ENCODE data around the gene SLC6A1.

SLC6A1 gene

GRCh38 chr3:11001020-11001657 is 8.6 kb downstream of the SLC6A1 start:
- TF ChIP-seq, protein P1, sequence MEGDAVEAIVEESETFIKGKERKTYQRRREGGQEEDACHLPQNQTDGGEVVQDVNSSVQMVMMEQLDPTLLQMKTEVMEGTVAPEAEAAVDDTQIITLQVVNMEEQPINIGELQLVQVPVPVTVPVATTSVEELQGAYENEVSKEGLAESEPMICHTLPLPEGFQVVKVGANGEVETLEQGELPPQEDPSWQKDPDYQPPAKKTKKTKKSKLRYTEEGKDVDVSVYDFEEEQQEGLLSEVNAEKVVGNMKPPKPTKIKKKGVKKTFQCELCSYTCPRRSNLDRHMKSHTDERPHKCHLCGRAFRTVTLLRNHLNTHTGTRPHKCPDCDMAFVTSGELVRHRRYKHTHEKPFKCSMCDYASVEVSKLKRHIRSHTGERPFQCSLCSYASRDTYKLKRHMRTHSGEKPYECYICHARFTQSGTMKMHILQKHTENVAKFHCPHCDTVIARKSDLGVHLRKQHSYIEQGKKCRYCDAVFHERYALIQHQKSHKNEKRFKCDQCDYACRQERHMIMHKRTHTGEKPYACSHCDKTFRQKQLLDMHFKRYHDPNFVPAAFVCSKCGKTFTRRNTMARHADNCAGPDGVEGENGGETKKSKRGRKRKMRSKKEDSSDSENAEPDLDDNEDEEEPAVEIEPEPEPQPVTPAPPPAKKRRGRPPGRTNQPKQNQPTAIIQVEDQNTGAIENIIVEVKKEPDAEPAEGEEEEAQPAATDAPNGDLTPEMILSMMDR (conservative IDR thresholded peaks at IDR 0.05; ENCODE audit: control insufficient read depth, insufficient read depth, low read depth, low read length): no peak
- no peak overlapping the region for H3K4me3 ChIP-seq (ENCODE audit: control insufficient read depth, low read depth, low read length)
- DNase-seq (ENCODE audit: low read depth): no peak

DNA sequence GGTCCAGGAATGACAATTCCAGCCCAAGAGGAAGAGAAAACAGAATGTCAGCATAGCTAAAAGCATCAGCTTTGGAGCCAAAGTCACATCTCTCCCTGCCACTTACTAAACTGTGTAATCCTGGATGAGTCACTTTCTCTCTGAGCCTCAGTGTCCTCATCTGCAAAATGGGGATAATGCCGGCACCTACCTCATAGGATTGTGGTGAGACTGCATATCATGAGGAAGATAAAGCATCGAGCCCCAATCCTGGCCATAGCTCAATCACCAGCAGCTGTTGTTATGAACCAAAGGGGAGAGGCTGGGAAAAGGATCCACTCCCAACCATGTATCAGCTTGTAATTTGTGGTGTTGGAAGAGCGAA is 9.1 kb downstream of the SLC6A1 start:
- DNase-seq (ENCODE audit: low read depth): no peak
- no peak overlapping the region for H3K4me3 ChIP-seq (ENCODE audit: control insufficient read depth, low read depth, low read length)
- TF ChIP-seq, protein P1 (conservative IDR thresholded peaks at IDR 0.05; ENCODE audit: control insufficient read depth, insufficient read depth, low read depth, low read length): no peak

GRCh38 chr3:11002371-11002807 is 9.8 kb downstream of the SLC6A1 start:
- TF ChIP-seq, protein P1 (conservative IDR thresholded peaks at IDR 0.05; ENCODE audit: control insufficient read depth, insufficient read depth, low read depth, low read length): no peak
- DNase-seq (ENCODE audit: low read depth): no peak
- H3K4me3 ChIP-seq (ENCODE audit: control insufficient read depth, low read depth, low read length): no peak overlapping the region

DNA sequence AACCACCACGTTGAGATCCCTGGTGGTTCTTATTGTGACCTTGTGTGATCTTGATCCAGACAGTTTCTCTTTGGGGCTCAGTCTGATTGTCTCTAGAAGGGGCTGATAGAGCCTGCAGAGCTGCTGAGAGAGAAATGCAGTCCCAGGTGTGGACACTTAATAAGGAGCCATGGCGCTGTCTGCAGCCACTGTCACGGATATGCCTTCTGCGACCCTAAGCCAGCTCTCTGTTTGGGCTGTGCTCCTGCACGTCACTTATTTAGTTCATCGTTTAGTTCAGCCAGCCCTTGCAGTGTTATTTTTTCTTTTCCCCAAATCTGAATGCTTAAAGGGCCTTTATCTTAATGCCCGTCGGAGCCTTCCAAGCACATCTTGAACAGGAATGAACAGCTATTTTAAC is 12.0 kb downstream of the SLC6A1 start:
- no peak overlapping the region for H3K4me3 ChIP-seq (ENCODE audit: control insufficient read depth, low read depth, low read length)
- TF ChIP-seq, protein P1 (conservative IDR thresholded peaks at IDR 0.05; ENCODE audit: control insufficient read depth, insufficient read depth, low read depth, low read length): no peak

GRCh38 chr3:11005686-11006256 is 13.2 kb downstream of the SLC6A1 start:
- TF ChIP-seq, protein P1 (conservative IDR thresholded peaks at IDR 0.05; ENCODE audit: control insufficient read depth, insufficient read depth, low read depth, low read length): no peak
- no peak overlapping the region for H3K4me3 ChIP-seq (ENCODE audit: control insufficient read depth, low read depth, low read length)
- peak; percentile 4 for DNase-seq (ENCODE audit: low read depth)

More for the DNA sequence above, 12.0 kb downstream of the SLC6A1 start:
- DNase-seq (ENCODE audit: low read depth): no peak

- DNase-seq (ENCODE audit: low read depth): no peak
- TF ChIP-seq, protein P1 (conservative IDR thresholded peaks at IDR 0.05; ENCODE audit: control insufficient read depth, insufficient read depth, low read depth, low read length): no peak
- H3K4me3 ChIP-seq (ENCODE audit: control insufficient read depth, low read depth, low read length): no peak overlapping the region
Measured at GRCh38 chr3:11006986-11007933, 14.7 kb downstream of the SLC6A1 start.

Data from fibroblast of mammary gland (primary cell).